ENCODE measurements around the gene CACNA1F.

CACNA1F gene

DNA sequence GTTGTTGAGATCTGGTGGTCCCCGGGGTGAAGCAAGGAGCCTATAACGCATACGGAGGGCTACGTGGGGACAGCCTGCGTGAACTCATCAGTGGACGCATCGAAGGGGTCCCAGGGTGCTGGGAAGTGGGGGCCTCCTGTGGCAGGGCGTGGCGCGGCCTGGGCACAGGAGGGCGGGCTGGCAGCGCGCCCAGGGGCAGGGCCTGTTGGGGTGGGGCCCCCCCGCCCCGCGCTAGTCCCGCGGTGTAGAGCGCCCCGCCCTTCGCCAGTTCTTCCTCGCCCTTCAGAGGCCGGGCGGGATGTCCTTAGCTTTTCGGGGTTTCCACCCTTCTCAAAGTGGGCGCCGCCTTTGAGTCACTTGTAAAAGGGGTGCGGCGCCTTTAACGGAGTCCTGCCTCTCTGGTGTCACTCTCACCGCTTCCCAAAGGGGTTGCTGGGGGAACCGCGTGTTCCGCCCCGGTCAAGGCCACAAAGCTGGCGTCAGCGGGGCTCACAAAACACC lies 60.8 kb downstream of the CACNA1F start:
- peak; percentile 63 for DNase-seq

DNA sequence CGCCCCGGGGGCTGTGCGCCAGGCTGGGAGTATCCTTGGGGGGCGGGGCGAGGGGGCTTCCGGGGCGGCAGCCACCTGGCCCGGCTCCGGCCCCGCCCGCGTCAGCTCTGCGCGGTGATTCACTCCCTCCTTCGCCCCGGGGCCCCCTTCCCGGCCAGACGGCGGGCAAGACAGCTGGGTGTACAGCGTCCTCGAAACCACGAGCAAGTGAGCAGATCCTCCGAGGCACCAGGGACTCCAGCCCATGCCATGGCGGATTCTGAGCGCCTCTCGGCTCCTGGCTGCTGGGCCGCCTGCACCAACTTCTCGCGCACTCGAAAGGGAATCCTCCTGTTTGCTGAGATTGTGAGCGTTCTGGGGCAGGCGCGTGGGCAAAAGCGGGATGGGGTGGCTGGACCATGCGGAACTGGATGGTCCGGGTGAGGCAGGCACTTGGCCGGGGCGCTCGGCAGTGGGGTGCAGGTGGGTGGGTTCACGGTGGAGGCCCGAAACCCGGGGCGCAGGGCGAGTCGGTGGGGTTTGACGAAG lies 61.3 kb downstream of the CACNA1F start, which contains the start of gene PLP2:
PLP2 (plus strand) TSS at position 147 of the 528 bp plus-strand sequence; CDS start at position 250, 103 bp downstream.
- DNase-seq = peak; percentile 66

DNA sequence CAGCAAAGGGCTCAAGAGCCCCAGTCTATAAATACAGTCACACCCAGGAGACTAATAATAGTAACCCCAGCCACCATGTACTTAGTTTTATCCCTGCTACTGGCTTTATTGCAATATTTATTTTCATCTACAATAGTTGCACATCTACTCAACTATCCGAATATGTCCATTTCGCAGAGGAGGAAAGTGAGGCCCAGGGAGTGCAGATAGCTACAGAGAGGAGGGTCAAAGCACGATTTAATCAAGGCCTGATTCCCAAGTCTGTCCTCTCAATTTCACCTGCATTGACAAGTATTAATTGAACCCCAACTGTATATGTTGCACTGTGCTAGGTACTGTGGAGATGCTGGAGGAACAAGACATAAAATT lies 65.4 kb downstream of the CACNA1F start:
- no peak for DNase-seq

DNA sequence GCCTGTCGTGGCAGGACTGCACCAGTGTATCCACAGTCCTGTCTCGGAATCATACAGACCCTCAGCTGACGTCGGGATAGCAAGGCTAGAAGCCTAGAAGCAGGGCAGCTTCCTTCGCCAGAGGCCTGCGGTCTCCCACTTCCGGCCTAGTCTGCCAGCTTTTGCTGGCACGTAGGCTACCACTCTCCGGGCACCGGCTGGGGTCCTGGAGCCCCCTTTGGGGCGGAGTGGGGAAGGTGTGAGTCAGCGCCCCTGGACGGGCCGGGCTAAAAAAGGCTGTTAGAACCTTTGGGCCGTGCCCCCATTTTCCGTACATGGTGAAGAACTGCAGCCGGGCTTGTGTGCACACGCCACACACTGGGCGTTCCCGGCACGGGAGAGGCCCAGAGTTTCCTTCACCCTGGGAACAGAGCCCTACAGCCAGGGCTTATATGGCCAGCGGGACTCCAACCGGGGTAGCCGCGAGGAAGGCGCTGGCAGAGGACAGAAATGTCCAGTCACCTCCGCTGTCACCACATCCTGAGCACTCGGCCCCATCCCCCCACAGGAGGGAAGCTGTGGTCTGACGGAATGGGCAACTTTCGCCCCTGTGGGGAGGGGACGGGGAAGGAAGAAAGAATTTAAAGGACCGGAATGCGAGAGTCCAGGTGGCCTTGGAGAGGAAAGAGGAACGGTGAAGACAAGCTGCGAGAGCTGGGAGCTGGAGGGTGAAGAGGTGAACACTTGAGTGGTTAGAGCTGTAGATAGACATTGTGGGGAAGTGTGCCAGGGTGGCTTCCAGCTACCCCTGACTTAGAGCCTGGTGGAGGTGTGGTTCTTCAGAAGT lies 66.0 kb downstream of the CACNA1F start:
- DNase-seq = peak; percentile 28

DNA sequence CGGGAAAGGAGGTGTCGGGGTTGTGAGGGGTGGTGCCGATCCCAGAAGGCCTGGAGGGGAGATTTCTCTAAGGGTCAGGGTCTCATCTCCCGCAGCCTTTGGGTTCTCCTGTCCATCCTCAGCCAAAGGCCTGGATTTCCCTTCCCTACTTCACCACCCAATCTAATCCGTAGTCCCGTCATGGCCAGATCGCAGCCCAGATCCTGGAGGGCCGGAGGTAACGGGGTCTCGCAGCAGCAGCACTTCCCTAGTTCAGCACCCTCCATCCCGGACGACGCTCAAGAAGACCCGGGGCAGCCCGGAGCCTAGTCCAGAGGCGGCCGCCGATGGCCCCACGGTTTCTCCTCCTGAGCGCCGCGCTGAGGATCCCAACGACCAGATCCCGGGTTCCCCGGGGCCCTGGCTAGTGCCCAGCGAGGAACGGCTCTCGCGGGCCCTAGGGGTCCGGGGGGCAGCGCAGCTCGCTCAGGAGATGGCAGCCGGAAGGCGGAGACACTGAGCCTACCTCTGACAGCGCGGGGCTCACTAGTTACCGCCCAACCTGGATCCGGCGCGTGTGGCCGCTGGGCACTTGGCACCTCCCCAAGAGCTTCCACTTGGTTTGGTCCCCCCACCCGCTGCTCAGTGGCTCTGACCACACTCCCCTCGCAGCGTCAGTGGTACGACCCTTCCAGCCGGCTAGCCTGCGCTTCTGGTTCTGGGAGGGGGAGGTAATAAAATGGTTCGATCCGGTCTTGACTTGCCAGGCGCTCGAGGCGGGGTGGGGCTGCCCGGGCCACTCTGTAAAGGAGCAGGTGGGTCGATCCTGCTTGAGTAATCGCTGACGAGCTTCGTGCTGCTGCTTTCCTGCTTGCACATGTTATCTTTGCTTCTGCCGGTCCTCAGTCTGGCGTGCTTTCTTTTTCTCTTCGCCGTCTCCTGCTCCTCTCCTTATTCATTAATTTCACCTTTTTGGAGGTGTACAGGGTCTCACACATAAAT lies 66.9 kb downstream of the CACNA1F start:
- DNase-seq = peak; percentile 74

DNA sequence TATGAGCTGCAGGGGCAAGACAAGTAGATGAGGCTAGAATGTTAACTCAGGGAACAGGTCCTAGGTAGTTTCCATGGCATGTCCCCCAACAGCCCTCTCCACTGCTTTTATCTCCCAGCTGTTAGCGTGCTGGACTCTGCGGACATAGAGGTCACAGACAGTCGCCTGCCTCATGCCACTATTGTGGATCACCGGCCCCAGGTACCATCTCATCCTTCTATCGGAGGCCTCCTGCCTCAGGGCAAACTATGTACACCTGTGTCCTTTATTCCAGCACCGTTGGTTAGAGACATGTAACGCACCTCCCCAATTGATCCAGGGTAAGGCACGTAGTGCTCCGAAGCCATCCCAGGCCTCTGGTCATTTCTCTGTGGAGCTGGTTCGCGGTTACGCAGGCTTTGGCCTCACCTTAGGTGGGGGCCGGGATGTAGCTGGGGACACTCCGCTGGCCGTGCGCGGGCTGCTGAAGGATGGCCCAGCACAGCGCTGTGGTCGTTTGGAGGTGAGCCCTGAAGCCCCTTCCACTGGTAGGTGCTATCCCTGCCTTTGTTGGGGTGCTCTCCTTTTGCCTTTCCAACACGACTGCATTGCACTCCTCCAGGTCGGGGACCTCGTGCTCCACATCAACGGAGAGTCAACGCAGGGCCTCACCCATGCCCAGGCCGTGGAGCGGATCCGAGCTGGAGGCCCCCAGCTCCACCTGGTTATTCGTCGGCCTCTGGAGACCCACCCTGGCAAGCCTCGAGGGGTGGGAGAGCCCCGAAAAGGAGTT lies 68.4 kb downstream of the CACNA1F start:
- DNase-seq = no peak

DNA sequence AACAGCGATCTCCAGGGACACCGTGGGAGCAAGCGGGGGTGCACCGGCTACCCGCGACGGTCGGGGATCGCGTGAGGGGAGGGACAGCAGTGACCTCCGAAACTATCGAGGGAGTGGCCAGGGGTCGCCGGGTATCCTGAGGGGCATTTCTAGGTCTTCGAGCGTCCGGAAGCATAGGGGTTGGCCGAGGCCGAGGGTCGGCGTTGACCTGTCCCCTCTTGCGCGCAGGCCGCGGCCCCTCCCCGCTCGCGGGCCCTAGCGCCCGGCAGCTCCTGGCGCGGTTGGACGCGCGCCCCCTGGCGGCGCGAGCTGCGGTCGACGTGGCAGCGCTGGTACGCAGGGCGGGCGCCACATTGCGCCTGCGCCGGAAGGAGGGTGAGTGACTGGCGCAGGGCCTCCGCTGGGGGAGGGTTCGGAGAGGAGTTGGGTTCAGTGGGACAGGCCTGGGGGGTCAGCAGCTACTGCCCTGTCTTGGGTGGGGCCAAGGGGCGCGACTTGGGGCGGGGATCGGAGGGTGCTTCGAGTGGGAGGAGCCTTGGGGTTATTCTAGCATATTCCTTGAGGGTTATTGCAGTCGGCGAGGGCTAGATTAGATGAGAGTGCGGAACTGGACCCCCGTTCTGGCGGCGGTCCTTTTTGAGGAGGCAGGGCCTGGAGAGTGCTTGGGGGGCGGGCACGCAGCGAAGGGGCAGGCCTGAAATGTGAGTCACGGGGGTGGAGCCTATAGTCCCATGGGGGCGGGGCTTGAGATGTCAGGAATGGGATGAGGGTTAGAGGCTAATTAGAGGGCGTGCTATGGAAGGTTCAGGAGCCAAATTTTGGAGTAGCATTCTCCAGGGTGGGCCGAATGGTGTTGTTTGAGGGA lies 69.4 kb downstream of the CACNA1F start:
- peak; percentile 81 for DNase-seq

DNA sequence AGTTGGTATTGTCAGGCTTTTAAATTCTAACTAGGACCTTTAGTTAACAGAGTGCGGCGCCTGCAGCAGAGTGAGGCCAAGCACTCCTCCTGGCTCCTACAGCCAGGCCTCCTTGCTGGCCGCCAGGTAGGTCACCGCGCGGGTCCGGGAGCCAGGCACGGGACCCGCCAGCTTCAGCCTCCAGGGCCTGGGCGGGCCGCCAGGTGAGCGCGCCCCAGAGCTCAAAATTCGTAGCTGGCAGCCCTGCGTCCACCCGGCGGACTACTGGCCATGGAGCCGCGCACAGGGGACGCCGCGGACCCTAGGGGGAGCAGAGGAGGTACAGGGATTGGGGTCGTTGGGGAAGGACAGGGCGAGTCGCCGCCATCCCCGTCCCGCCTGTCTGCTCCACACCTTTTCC lies 70.5 kb downstream of the CACNA1F start, which contains the start of gene MAGIX:
MAGIX (plus strand) TSS at position 139 of the 400 bp plus-strand sequence; CDS start at position 271, 132 bp downstream.
- no peak for DNase-seq

DNA sequence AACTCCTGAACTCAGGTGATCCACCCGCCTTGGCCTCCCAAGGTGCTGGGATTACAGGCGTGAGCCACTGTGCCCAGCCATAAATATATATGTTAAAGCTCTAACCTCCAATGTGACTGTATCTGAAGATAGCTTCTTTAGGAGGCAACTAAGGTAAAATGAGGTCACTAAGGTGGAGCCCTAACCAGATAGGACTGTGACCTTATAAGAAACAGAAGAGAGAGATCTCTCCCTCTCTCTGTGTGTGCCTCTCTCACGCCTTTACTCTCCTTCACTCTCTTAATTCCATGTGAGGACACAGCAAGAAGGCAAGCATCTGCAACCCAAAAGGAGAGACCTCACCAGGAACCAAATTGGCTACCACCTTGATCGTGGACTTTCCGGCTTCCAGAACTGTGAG lies 71.5 kb downstream of the CACNA1F start:
- no peak for DNase-seq

DNA sequence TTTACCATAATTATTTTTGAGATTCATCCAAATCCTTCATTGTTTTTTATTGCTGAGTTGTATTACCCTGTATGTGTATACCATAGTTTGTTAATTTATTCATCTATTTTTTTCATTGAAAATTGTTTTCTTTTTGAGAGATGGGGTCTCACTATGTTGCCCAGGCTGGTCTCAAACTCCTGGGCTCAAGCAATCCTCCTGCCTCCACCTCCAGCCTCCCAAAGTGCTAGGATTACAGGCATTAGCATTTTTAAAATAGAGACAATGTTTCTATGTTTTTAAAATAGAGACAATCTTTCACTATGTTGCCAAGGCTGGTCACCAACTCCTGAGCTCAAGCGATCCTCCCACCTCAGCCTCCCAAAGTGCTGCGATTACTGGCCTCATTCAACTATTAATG lies 72.2 kb downstream of the CACNA1F start:
- no peak for DNase-seq

DNA sequence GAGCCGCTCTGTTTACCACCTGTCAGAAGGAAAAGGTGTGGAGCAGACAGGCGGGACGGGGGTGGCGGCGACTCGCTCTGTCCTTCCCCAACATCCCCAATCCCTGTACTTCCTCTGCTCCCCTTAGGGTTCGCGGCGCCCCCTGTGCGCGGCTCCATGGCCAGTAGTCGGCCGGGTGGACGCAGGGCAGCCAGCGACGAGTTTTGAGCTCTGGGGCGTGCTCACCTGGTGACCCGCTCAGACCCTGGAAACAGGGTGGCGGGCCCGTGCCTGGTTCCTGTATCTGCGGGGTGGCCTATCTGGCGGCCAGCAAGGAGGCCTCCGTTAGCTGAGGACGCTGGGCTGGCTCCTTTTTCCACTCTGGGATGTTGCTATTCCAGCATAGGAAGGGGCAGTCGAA lies 75.9 kb downstream of the CACNA1F start:
- DNase-seq = no peak

DNA sequence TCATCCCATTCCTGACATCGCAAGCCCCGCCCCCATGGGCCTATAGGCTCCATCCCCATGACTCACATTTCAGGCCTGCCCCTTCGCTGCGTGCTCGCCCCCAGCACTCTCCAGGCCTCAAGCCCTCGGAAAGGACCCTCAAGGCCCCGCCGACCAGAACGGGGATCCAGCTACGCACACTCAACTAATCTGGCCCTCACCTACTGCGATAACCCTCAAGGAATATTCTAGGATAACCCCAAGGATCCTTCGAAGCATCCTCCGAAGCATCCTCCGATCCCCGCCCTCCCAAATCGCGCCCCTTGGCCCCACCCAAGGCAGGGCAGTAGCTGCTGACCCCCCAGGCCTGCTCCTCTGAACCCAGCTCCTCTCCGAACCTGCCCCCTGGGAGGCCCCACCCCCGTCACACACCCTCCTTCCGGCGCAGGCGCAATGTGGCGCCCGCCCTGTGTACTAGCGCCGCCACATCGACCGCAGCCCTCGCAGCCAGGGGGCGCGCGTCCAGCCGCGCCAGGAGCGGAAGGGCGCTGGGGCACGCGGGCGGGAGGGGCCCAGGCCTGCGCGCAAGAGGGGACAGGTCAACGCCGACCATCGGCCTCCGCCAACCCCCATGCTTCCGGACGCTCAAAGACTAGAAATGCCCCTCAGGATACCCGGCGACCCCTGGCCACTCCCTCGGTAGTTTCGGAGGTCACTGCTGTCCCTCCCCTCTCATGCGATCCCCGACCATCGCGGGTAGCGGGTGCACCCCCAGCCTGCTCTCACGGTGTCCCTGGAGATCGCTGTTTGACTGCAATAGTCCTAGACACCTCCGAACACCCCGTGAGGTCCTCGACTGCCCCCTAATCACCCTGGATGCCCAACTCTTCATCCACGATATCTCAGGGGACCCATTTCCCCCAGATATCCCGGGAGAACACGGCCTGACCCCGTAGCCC lies 77.0 kb downstream of the CACNA1F start:
- DNase-seq = peak; percentile 86

DNA sequence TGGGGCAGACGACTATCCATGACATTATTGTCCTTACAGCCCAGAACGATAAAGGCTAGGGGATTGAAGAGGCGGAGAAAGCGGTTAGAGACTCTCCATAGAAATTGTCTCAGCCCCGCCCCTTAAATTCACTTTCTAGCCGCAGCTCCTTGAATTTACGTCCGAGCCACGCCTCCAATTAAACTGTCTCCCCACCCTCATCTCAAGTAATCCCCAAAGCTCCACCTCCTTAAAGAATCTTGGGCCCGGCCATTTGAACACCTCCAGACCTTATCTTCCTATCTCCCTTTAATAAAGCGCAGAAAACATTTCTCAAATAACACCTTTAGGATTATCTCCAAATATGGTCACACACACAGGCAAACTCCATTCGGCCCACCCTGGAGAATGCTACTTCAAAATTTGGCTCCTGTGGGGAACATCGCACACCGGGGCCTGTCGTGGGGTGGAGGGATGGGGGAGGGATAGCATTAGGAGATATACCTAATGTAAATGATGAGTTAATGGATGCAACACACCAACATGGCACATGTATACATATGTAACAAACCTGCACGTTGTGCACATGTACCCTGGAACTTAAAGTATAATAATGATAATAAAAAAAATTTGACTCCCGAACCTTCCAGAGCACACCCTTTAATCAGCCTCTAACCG lies 77.8 kb downstream of the CACNA1F start:
- DNase-seq = peak; percentile 33
